ENCODE data around the gene RNF19B.
A peak's percentile ranks its signal among the peaks of the same experiment; 100 is the strongest.

Gene RNF19B

DNA sequence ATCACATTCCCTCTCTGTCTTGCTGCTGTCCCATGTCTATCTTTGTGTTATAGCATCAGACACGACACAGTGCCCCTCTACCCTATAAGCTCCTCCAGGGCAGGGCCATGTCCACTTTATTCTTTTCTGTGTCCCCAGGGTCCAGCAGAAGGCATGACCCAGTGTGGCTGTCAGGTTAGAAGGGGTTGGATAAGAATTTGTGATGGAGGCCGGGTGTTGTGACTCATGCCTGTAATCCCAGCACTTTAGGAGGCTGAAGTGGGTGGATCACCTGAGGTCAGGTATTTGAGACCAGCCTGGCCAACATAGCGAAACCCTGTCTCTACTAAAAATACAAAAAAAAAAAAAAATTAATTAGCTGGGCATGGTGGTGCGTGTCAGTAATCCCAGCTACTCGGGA is 26.3 kb upstream of the RNF19B start:
- Histone ChIP-seq H3K4me3 (replicated peaks; ENCODE audit: insufficient read depth, low read length) (no peak overlapping the region), H3K27ac (replicated peaks) (no peak overlapping the region; the same call in 1 of the 2 replicates), H3K27me3 (ENCODE audit: insufficient read depth, poor library complexity, severe bottlenecking) (no peaks in the 10 kb centered on the region)
- no peak for DNase-seq (ENCODE audit: low read depth in 1 of 2, low spot score in 1 of 2)
- TF ChIP-seq, protein P1, sequence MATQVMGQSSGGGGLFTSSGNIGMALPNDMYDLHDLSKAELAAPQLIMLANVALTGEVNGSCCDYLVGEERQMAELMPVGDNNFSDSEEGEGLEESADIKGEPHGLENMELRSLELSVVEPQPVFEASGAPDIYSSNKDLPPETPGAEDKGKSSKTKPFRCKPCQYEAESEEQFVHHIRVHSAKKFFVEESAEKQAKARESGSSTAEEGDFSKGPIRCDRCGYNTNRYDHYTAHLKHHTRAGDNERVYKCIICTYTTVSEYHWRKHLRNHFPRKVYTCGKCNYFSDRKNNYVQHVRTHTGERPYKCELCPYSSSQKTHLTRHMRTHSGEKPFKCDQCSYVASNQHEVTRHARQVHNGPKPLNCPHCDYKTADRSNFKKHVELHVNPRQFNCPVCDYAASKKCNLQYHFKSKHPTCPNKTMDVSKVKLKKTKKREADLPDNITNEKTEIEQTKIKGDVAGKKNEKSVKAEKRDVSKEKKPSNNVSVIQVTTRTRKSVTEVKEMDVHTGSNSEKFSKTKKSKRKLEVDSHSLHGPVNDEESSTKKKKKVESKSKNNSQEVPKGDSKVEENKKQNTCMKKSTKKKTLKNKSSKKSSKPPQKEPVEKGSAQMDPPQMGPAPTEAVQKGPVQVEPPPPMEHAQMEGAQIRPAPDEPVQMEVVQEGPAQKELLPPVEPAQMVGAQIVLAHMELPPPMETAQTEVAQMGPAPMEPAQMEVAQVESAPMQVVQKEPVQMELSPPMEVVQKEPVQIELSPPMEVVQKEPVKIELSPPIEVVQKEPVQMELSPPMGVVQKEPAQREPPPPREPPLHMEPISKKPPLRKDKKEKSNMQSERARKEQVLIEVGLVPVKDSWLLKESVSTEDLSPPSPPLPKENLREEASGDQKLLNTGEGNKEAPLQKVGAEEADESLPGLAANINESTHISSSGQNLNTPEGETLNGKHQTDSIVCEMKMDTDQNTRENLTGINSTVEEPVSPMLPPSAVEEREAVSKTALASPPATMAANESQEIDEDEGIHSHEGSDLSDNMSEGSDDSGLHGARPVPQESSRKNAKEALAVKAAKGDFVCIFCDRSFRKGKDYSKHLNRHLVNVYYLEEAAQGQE (IDR thresholded peaks at IDR 0.05; ENCODE audit: insufficient replicate concordance, low read depth), result no peak
- no peak for TF ChIP-seq POLR2AphosphoS5 (IDR thresholded peaks at IDR 0.05; ENCODE audit: low read depth)
- TF ChIP-seq SPI1 (IDR thresholded peaks at IDR 0.05; ENCODE audit: borderline replicate concordance, low read depth), result no peak
- TF ChIP-seq GABPA (IDR thresholded peaks at IDR 0.05; ENCODE audit: low read depth), result no peak
- TF ChIP-seq, protein P2, sequence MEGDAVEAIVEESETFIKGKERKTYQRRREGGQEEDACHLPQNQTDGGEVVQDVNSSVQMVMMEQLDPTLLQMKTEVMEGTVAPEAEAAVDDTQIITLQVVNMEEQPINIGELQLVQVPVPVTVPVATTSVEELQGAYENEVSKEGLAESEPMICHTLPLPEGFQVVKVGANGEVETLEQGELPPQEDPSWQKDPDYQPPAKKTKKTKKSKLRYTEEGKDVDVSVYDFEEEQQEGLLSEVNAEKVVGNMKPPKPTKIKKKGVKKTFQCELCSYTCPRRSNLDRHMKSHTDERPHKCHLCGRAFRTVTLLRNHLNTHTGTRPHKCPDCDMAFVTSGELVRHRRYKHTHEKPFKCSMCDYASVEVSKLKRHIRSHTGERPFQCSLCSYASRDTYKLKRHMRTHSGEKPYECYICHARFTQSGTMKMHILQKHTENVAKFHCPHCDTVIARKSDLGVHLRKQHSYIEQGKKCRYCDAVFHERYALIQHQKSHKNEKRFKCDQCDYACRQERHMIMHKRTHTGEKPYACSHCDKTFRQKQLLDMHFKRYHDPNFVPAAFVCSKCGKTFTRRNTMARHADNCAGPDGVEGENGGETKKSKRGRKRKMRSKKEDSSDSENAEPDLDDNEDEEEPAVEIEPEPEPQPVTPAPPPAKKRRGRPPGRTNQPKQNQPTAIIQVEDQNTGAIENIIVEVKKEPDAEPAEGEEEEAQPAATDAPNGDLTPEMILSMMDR (IDR thresholded peaks at IDR 0.05; ENCODE audit: insufficient read depth, low read length), result no peak

DNA sequence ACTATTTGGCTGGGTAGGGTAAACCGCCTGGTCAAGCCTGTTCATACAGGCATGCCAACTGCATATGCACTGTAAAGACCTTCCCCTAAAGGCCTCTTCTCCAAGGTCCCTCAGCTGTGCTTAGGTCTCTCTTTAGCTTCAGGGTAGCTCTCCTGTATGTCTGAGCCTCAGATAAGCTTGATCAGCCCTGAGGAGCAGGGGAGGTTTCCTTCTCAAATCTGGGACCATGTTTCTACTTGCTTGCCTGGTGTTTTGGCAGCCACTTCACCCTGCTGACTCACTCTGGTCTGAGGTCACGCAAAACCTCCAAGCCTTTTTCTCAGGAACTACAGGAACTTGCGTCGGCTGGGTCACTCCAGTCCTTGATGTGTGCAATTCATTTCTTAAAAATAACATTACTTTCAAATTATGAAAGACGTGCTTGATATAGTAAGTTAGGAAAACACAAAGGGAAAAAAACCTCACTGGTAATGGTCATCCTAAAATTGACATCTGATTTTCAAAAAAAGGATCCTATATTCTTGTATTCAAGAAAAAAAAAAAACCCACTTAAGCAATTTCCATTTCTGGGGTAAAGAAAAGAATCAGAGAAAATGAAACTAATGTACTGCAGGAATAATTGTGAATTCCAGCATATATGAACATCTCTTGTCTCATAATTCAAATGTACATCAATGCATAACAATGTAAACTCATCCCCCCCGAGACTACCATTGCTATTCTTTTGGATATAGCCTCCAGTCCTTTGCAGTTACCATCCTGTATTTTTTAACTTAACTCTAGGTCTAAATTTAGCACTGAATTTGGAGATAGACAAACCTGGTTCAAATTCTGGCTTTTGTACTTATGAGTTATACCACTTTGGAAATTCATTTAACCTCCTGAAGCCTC is 24.8 kb upstream of the RNF19B start:
- DNase-seq (ENCODE audit: low read depth in 1 of 2, low spot score in 1 of 2), result peak; percentile 81
- Histone ChIP-seq H3K4me3 (replicated peaks; ENCODE audit: insufficient read depth, low read length) (no peak overlapping the region), H3K27ac (replicated peaks) (peak overlapping the region; percentile 32), H3K27me3 (ENCODE audit: insufficient read depth, poor library complexity, severe bottlenecking) (no peaks in the 10 kb centered on the region)
- TF ChIP-seq, protein P2 (IDR thresholded peaks at IDR 0.05; ENCODE audit: insufficient read depth, low read length), result no peak
- no peak for TF ChIP-seq SPI1 (IDR thresholded peaks at IDR 0.05; ENCODE audit: borderline replicate concordance, low read depth)
- TF ChIP-seq, protein P1 (IDR thresholded peaks at IDR 0.05; ENCODE audit: insufficient replicate concordance, low read depth), result no peak
- no peak for TF ChIP-seq POLR2AphosphoS5 (IDR thresholded peaks at IDR 0.05; ENCODE audit: low read depth)
- no peak for TF ChIP-seq GABPA (IDR thresholded peaks at IDR 0.05; ENCODE audit: low read depth)

DNA sequence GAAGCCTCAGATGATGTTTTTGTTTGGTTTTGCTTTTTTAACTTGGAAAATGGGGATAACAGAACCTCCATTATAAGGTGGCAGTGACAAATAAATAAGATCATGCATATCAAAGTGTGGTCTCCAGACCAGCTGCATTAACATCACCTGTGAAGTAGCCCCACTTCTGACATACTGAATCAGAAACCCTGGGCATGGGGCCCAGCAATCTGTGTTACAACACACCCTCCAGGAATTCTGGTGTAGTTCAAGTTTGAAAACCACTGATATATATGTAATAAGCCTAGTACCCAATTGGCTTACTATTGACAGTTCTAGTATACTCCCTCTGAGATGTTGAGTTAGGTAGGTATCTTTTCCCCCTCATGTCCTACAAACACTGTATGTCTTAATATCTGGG is 24.1 kb upstream of the RNF19B start:
- no peak for DNase-seq (ENCODE audit: low read depth in 1 of 2, low spot score in 1 of 2)
- no peak for TF ChIP-seq GABPA (IDR thresholded peaks at IDR 0.05; ENCODE audit: low read depth)
- TF ChIP-seq SPI1 (IDR thresholded peaks at IDR 0.05; ENCODE audit: borderline replicate concordance, low read depth), result no peak
- TF ChIP-seq, protein P1 (IDR thresholded peaks at IDR 0.05; ENCODE audit: insufficient replicate concordance, low read depth), result no peak
- no peak for TF ChIP-seq POLR2AphosphoS5 (IDR thresholded peaks at IDR 0.05; ENCODE audit: low read depth)
- TF ChIP-seq, protein P2 (IDR thresholded peaks at IDR 0.05; ENCODE audit: insufficient read depth, low read length), result no peak
- H3K4me3 ChIP-seq (replicated peaks; ENCODE audit: insufficient read depth, low read length), result no peak overlapping the region
- H3K27me3 ChIP-seq (ENCODE audit: insufficient read depth, poor library complexity, severe bottlenecking), result no peaks in the 10 kb centered on the region
- H3K27ac ChIP-seq (replicated peaks), result peak overlapping the region; percentile 32

Data from HL-60 (cell line).